ENCODE results near the gene C2orf74. TPM values are rescaled to one million over a fixed set of nuclear protein-coding genes. Genes with fewer than 3 reads are reported as not detected.

The C2orf74 gene
- total RNA-seq, 1 donor from 2014 or later: 6.0 TPM

GRCh38 chr2:61177727-61178549 lies 15.9 kb downstream of the C2orf74 start:
- peaks cover 39% of the 10 kb centered on the region for H3K36me3 Mint-ChIP-seq (ENCODE audit: low read depth)
- H3K27me3 Mint-ChIP-seq: no peaks in the 10 kb centered on the region
- ChIA-PET CTCF (interaction anchor here (1.2 to 1.6 kb wide), 2 partner anchors 248 to 295 kb away, joined by 3 read pairs; no protein-coding TSS in a partner anchor), POLR2A (interaction anchor here (0.5 to 2.8 kb wide), 30 partner anchors 8 to 773 kb away, joined by 3 to 29 read pairs (median 5); partner anchors contain the start of genes FAM161A, PAPOLG, PEX13 and PUS10)
- peak overlapping the region; percentile 94 for H3K4me3 Mint-ChIP-seq
- ATAC-seq (ENCODE audit: low read depth) (no peak), DNase-seq (no peak)
- H3K9me3 Mint-ChIP-seq: no peaks in the 10 kb centered on the region
- no peak for TF ChIP-seq CTCF (IDR thresholded peaks at IDR 0.05)
- intact Hi-C loops (cut with micrococcal nuclease): loop anchor here (1.0 to 5.0 kb wide), 9 partner anchors 33 to 586 kb away; partner anchors contain the start of genes PAPOLG, PEX13, REL and SANBR
- H3K27ac Mint-ChIP-seq: peak overlapping the region; percentile 94
- H3K4me1 Mint-ChIP-seq: peaks cover 52% of the 10 kb centered on the region

- ATAC-seq (ENCODE audit: low read depth) (no peak), DNase-seq (no peak)
- no peak for TF ChIP-seq CTCF (IDR thresholded peaks at IDR 0.05)
- peaks cover 53% of the 10 kb centered on the region for H3K4me1 Mint-ChIP-seq
- peak overlapping the region; percentile 94 for H3K27ac Mint-ChIP-seq
- intact Hi-C loops (cut with micrococcal nuclease): loop anchor here (5.0 kb wide), 1 partner anchor 387 kb away; no protein-coding TSS in a partner anchor
- ChIA-PET CTCF (interaction anchor here (1.2 to 1.6 kb wide), 2 partner anchors 247 to 296 kb away, joined by 3 read pairs; no protein-coding TSS in a partner anchor), POLR2A (interaction anchor here (0.6 to 2.8 kb wide), 12 partner anchors 10 to 712 kb away, joined by 3 to 29 read pairs (median 6); partner anchors contain the start of genes PEX13, PUS10, SANBR and XPO1)
- H3K4me3 Mint-ChIP-seq: peak overlapping the region; percentile 94
- H3K36me3 Mint-ChIP-seq (ENCODE audit: low read depth): peaks cover 48% of the 10 kb centered on the region
- H3K9me3 Mint-ChIP-seq: no peaks in the 10 kb centered on the region
- H3K27me3 Mint-ChIP-seq: no peaks in the 10 kb centered on the region
These were observed 16.9 kb downstream of the C2orf74 start for GRCh38 chr2:61178603-61179545.

GRCh38 chr2:61179701-61180639 lies 18.0 kb downstream of the C2orf74 start:
- DNase-seq (no peak), ATAC-seq (ENCODE audit: low read depth) (no peak)
- no peaks in the 10 kb centered on the region for H3K27me3 Mint-ChIP-seq
- CTCF ChIA-PET: no interaction called here
- peak overlapping the region; percentile 94 for H3K4me3 Mint-ChIP-seq
- H3K4me1 Mint-ChIP-seq: peaks cover 53% of the 10 kb centered on the region
- no peak for TF ChIP-seq CTCF (IDR thresholded peaks at IDR 0.05)
- H3K27ac Mint-ChIP-seq: peak overlapping the region; percentile 15
- intact Hi-C loops (cut with micrococcal nuclease): loop anchor here (5.0 kb wide), 1 partner anchor 388 kb away; no protein-coding TSS in a partner anchor
- no peaks in the 10 kb centered on the region for H3K9me3 Mint-ChIP-seq
- POLR2A ChIA-PET: interaction anchor here (1.3 kb wide), 1 partner anchor 35 kb away, joined by 9 read pairs; no protein-coding TSS in a partner anchor
- H3K36me3 Mint-ChIP-seq (ENCODE audit: low read depth): peaks cover 57% of the 10 kb centered on the region

GRCh38 chr2:61180686-61181085 lies 18.7 kb downstream of the C2orf74 start:
- H3K9me3 Mint-ChIP-seq: no peaks in the 10 kb centered on the region
- no peak for DNase-seq
- ChIA-PET POLR2A (no interaction called here), CTCF (no interaction called here)
- H3K4me1 Mint-ChIP-seq: peaks cover 53% of the 10 kb centered on the region
- TF ChIP-seq CTCF (IDR thresholded peaks at IDR 0.05): no peak
- peaks cover 65% of the 10 kb centered on the region for H3K36me3 Mint-ChIP-seq (ENCODE audit: low read depth)
- H3K27me3 Mint-ChIP-seq: no peaks in the 10 kb centered on the region
- no peak overlapping the region for H3K4me3 Mint-ChIP-seq
- ATAC-seq (ENCODE audit: low read depth): no peak
- H3K27ac Mint-ChIP-seq: peak overlapping the region; percentile 15
- intact Hi-C loops (cut with micrococcal nuclease): no loop called here

All from activated B cell treated with CpG ODN at 0.5 μM for 24 hours (primary cell).